ENCODE results near the gene DPP6. TPM values are rescaled to one million over a fixed set of nuclear protein-coding genes. Genes with fewer than 3 reads are reported as not detected.

The DPP6 gene
- total RNA-seq, 1 experiment from 2014 or later, result not detected

DNA sequence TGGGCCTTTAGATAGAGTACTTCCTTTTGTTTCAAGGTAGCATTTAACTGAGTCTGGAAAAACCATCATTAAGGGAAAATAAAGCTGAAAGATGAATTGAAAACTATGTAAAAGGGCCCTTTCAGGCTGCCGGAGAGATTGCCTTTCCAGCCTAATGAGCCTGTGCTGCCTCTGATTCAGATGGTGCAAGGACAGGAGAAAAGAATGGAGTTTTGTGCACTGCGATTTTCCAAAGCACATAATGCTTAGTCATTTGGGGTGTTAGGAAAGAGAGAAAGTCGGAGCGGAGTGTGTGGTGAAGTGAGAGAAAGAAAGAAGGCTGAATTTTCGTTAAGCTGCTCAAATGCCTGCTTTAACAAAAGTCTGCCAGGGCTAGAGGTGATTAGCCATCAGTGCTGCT lies 691.0 kb downstream of the DPP6 start:
- ChIA-PET POLR2A (no interaction called here), CTCF (interaction anchor here (0.9 kb wide), 1 partner anchor 45 kb away, joined by 3 read pairs; no protein-coding TSS in a partner anchor)
- no peaks in the 10 kb centered on the region for H3K9me3 ChIP-seq (ENCODE audit: control insufficient read depth, insufficient read depth, low read depth, low read length)
- TF ChIP-seq TCF7L2 (IDR thresholded peaks at IDR 0.05; ENCODE audit: low read depth, low read length) (no peak), SIN3A (IDR thresholded peaks at IDR 0.05; ENCODE audit: borderline replicate concordance, insufficient read depth, low read depth, low read length) (no peak), POLR2AphosphoS5 (IDR thresholded peaks at IDR 0.05; ENCODE audit: low read depth, low read length) (no peak)
- TF ChIP-seq, protein P1, sequence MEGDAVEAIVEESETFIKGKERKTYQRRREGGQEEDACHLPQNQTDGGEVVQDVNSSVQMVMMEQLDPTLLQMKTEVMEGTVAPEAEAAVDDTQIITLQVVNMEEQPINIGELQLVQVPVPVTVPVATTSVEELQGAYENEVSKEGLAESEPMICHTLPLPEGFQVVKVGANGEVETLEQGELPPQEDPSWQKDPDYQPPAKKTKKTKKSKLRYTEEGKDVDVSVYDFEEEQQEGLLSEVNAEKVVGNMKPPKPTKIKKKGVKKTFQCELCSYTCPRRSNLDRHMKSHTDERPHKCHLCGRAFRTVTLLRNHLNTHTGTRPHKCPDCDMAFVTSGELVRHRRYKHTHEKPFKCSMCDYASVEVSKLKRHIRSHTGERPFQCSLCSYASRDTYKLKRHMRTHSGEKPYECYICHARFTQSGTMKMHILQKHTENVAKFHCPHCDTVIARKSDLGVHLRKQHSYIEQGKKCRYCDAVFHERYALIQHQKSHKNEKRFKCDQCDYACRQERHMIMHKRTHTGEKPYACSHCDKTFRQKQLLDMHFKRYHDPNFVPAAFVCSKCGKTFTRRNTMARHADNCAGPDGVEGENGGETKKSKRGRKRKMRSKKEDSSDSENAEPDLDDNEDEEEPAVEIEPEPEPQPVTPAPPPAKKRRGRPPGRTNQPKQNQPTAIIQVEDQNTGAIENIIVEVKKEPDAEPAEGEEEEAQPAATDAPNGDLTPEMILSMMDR (IDR thresholded peaks at IDR 0.05), result no peak
- TF ChIP-seq, protein P2, sequence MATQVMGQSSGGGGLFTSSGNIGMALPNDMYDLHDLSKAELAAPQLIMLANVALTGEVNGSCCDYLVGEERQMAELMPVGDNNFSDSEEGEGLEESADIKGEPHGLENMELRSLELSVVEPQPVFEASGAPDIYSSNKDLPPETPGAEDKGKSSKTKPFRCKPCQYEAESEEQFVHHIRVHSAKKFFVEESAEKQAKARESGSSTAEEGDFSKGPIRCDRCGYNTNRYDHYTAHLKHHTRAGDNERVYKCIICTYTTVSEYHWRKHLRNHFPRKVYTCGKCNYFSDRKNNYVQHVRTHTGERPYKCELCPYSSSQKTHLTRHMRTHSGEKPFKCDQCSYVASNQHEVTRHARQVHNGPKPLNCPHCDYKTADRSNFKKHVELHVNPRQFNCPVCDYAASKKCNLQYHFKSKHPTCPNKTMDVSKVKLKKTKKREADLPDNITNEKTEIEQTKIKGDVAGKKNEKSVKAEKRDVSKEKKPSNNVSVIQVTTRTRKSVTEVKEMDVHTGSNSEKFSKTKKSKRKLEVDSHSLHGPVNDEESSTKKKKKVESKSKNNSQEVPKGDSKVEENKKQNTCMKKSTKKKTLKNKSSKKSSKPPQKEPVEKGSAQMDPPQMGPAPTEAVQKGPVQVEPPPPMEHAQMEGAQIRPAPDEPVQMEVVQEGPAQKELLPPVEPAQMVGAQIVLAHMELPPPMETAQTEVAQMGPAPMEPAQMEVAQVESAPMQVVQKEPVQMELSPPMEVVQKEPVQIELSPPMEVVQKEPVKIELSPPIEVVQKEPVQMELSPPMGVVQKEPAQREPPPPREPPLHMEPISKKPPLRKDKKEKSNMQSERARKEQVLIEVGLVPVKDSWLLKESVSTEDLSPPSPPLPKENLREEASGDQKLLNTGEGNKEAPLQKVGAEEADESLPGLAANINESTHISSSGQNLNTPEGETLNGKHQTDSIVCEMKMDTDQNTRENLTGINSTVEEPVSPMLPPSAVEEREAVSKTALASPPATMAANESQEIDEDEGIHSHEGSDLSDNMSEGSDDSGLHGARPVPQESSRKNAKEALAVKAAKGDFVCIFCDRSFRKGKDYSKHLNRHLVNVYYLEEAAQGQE (IDR thresholded peaks at IDR 0.05; ENCODE audit: insufficient read depth in 1 of 2, low read depth in 2 of 2, low read length in 1 of 2), result no peak
- no peaks in the 10 kb centered on the region for H3K4me1 ChIP-seq (ENCODE audit: control insufficient read depth, insufficient read depth, low read length)
- in situ Hi-C loops (cut with HindIII; ENCODE audit: low pct_unique_long_range_greater_than_20kb, low sequenced_read_pairs) (no loop called here), intact Hi-C loops (cut with micrococcal nuclease; ENCODE audit: unreplicated experiment) (loop anchor here (5.0 kb wide), 1 partner anchor 101 kb away; no protein-coding TSS in a partner anchor)
- no peaks in the 10 kb centered on the region for H3K36me3 ChIP-seq (ENCODE audit: control insufficient read depth, insufficient read depth, low read length)
- H3K27ac ChIP-seq (ENCODE audit: low read length), result no peak overlapping the region
- no peak overlapping the region for H3K4me3 ChIP-seq (ENCODE audit: low read depth in 2 of 2, low read length in 2 of 2)
- ATAC-seq (no peak), DNase-seq (ENCODE audit: low read depth, low spot score) (no peak)
- no TSS peak for BruUV-seq (replicated peaks)
- peaks cover 6% of the 10 kb centered on the region; the same call in 1 of the 2 replicates for H3K27me3 ChIP-seq (ENCODE audit: control insufficient read depth, insufficient read depth, low read length)

- no peaks in the 10 kb centered on the region for H3K4me1 ChIP-seq (ENCODE audit: control insufficient read depth, insufficient read depth, low read length)
- no peak overlapping the region for H3K4me3 ChIP-seq (ENCODE audit: low read depth in 2 of 2, low read length in 2 of 2)
- ChIA-PET CTCF (interaction anchor here (0.9 kb wide), 1 partner anchor 46 kb away, joined by 3 read pairs; no protein-coding TSS in a partner anchor), POLR2A (no interaction called here)
- no peak overlapping the region for H3K27ac ChIP-seq (ENCODE audit: low read length)
- in situ Hi-C loops (cut with HindIII; ENCODE audit: low pct_unique_long_range_greater_than_20kb, low sequenced_read_pairs), result no loop called here
- intact Hi-C loops (cut with micrococcal nuclease; ENCODE audit: unreplicated experiment), result loop anchor here (5.0 kb wide), 1 partner anchor 102 kb away; no protein-coding TSS in a partner anchor
- BruUV-seq (replicated peaks), result no TSS peak
- ATAC-seq (no peak), DNase-seq (ENCODE audit: low read depth, low spot score) (peak; percentile 25)
- peaks cover 6% of the 10 kb centered on the region; the same call in 1 of the 2 replicates for H3K27me3 ChIP-seq (ENCODE audit: control insufficient read depth, insufficient read depth, low read length)
- no peaks in the 10 kb centered on the region for H3K9me3 ChIP-seq (ENCODE audit: control insufficient read depth, insufficient read depth, low read depth, low read length)
- TF ChIP-seq, protein P1 (IDR thresholded peaks at IDR 0.05), result peak; percentile 93
- TF ChIP-seq TCF7L2 (IDR thresholded peaks at IDR 0.05; ENCODE audit: low read depth, low read length), result no peak
- no peaks in the 10 kb centered on the region for H3K36me3 ChIP-seq (ENCODE audit: control insufficient read depth, insufficient read depth, low read length)
These were observed 692.2 kb downstream of the DPP6 start for GRCh38 chr7:154744256-154744860.

Measured in Panc1 (cell line).